Upper lobe of right lung (tissue), 1 donor: ENCODE results near the gene TRDMT1. TPM values are rescaled to one million over a fixed set of nuclear protein-coding genes. Genes with fewer than 3 reads are reported as not detected.

Source experiments
- ATAC-seq: fragments of 200-7000 bp; cut with Tn5 transposase; one replicate; pipeline ENCODE4 v1.9.1; 2020; ENCODE audit warnings: mild to moderate bottlenecking, moderate library complexity
- DNase-seq: peaks from one replicate; pipeline ENCODE4 v3.0.0-alpha.2; 2020
- H3K27ac ChIP-seq: fragments of 200-600 bp; one replicate; pipeline ENCODE4 v1.8.0; 2022
- H3K27me3 ChIP-seq: fragments of 200-600 bp; one replicate; pipeline ENCODE4 v1.8.0; 2022; ENCODE audit warnings: mild to moderate bottlenecking
- H3K36me3 ChIP-seq: fragments of 200-600 bp; one replicate; pipeline ENCODE4 v1.8.0; 2022
- H3K4me1 ChIP-seq: fragments of 200-600 bp; one replicate; pipeline ENCODE4 v1.8.0; 2022
- H3K4me3 ChIP-seq: fragments of 200-600 bp; one replicate; pipeline ENCODE4 v1.8.0; 2022; ENCODE audit warnings: mild to moderate bottlenecking
- H3K9me3 ChIP-seq: fragments of 200-600 bp; one replicate; pipeline ENCODE4 v1.8.0; 2022
- CTCF ChIP-seq: fragments of 200-600 bp; IDR thresholded peaks from one replicate; pipeline ENCODE4 v1.8.0; 2022; ENCODE audit warnings: antibody characterized with exemption
- intact Hi-C: fragments of 100-400 bp; cut with DNase I; formaldehyde crosslinking; loops from one replicate; pipeline ENCODE4 v1.11.0; 2022
- total RNA-seq: library from RNA; stranded (reverse); fragmentation: NEBNext Ultra II Directional; extraction: Animal tissue kit (Norgen Biotek cat#: 25700); gene quantifications from one replicate; pipeline ENCODE4 v1.2.1, GENCODE V29; 2021
- donor health status: DM: no; HTN: yes; CAD: no; lungs with severe emphysema.

The TRDMT1 gene
- total RNA-seq, 1 donor from 2014 or later = 9.2 TPM

- intact Hi-C loops = no loop called here
- no peak for TF ChIP-seq CTCF
- DNase-seq (no peak), ATAC-seq (no peak)
- Histone ChIP-seq H3K27ac (no peak overlapping the region), H3K27me3 (no peaks in the 10 kb centered on the region), H3K36me3 (no peaks in the 10 kb centered on the region), H3K4me1 (peaks cover 5% of the 10 kb centered on the region), H3K9me3 (no peaks in the 10 kb centered on the region), H3K4me3 (no peak overlapping the region)
Measured at GRCh38 chr10:17178006-17178405, 23.5 kb downstream of the TRDMT1 start.

- no peak overlapping the region for H3K27ac ChIP-seq
- intact Hi-C loops = no loop called here
- no peak for ATAC-seq
- no peaks in the 10 kb centered on the region for H3K27me3 ChIP-seq
- DNase-seq = no peak
- no peak for TF ChIP-seq CTCF
- no peak overlapping the region for H3K4me3 ChIP-seq
- H3K4me1 ChIP-seq = peaks cover 5% of the 10 kb centered on the region
- H3K36me3 ChIP-seq = no peaks in the 10 kb centered on the region
- H3K9me3 ChIP-seq = no peaks in the 10 kb centered on the region
Measured at GRCh38 chr10:17177014-17177413, 24.5 kb downstream of the TRDMT1 start.

GRCh38 chr10:17176091-17176490, 25.4 kb downstream of the TRDMT1 start:
- Histone ChIP-seq H3K4me1 (peaks cover 5% of the 10 kb centered on the region), H3K9me3 (no peaks in the 10 kb centered on the region), H3K36me3 (no peaks in the 10 kb centered on the region), H3K27me3 (no peaks in the 10 kb centered on the region), H3K4me3 (no peak overlapping the region), H3K27ac (no peak overlapping the region)
- no peak for TF ChIP-seq CTCF
- no peak for DNase-seq
- ATAC-seq = no peak
- intact Hi-C loops = no loop called here

GRCh38 chr10:17175551-17175950, 25.9 kb downstream of the TRDMT1 start:
- no peaks in the 10 kb centered on the region for H3K9me3 ChIP-seq
- no peak for DNase-seq
- peaks cover 5% of the 10 kb centered on the region for H3K4me1 ChIP-seq
- no peak for TF ChIP-seq CTCF
- no peak overlapping the region for H3K27ac ChIP-seq
- H3K27me3 ChIP-seq = no peaks in the 10 kb centered on the region
- ATAC-seq = peak; percentile 56
- no peak overlapping the region for H3K4me3 ChIP-seq
- intact Hi-C loops = no loop called here
- no peaks in the 10 kb centered on the region for H3K36me3 ChIP-seq

GRCh38 chr10:17174626-17175025, 26.8 kb downstream of the TRDMT1 start:
- Histone ChIP-seq H3K27ac (no peak overlapping the region), H3K36me3 (no peaks in the 10 kb centered on the region), H3K27me3 (no peaks in the 10 kb centered on the region), H3K9me3 (no peaks in the 10 kb centered on the region), H3K4me1 (peaks cover 5% of the 10 kb centered on the region), H3K4me3 (no peak overlapping the region)
- no peak for TF ChIP-seq CTCF
- intact Hi-C loops = no loop called here
- DNase-seq (no peak), ATAC-seq (no peak)

- intact Hi-C loops = no loop called here
- Histone ChIP-seq H3K9me3 (no peaks in the 10 kb centered on the region), H3K36me3 (no peaks in the 10 kb centered on the region), H3K27me3 (no peaks in the 10 kb centered on the region), H3K27ac (no peak overlapping the region), H3K4me1 (peaks cover 5% of the 10 kb centered on the region), H3K4me3 (no peak overlapping the region)
- no peak for ATAC-seq
- TF ChIP-seq CTCF = no peak
- no peak for DNase-seq
Measured at GRCh38 chr10:17171141-17171641, 30.3 kb downstream of the TRDMT1 start.
